HG03025 (cell line): Measurements from ENCODE around the gene NPL.

Experiments used
- ATAC-seq: cut with Tn5 transposase; IDR thresholded peaks from one replicate; pipeline ENCODE4 v1.9.1; 2021; ENCODE audit warnings: mild to moderate bottlenecking, moderate library complexity; ENCODE audit not compliant: unreplicated experiment, low FRiP score

Gene NPL

DNA sequence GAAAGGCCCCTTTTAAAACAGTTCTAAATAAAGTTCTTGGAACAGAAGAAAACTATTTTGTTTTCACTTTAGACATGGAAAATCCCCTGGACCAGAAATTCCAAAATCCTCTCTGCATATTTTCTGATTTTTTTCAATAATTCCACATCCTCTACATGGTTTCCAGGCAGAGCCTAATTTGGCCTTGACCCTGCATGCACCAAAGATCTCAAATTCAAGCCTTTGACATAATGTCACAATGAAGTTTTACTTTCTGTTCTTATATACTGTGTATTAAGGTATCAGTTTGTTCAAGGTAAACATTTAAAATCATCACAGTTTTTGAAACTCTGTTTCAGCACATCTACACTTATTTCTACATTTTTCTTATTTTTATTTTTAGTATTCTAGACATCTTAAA, 12.2 kb upstream of the NPL start:
- ATAC-seq: no peak

DNA sequence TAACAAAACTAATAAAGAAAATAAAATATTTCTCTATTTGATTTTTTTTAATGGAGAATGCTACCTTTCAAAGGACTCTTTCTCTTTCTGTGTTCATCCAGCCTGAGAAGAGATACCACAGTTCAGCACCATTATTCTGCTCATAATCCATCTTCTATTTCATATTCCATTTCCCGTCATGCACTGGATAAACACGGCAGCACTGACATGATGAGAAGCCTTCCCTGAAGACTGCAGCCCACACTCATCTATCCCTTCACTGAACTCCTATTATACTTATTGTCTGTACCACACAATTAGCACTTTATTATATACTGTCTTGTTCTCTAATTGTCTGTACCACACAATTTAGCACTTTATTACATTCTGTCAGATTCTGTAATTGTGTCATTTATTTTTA, 10.7 kb upstream of the NPL start:
- ATAC-seq: no peak

DNA sequence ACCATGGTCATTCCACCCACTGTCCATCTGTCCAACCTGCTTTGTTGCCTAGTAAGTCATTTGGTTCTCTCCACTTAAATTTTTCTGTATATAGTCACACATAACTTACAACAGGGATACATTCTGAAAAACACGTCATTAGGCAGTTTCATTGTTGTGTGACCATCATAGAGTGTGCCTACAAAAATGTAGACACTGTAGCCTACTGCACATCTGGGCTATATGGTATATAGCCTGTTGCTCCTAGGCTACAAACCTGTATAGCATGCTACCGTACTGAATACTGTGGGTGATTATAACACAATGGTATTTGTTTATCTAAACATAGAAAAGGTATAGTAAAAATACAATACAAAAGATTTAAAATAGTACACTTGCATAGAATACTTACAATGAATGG, 10.0 kb upstream of the NPL start:
- no peak for ATAC-seq

DNA sequence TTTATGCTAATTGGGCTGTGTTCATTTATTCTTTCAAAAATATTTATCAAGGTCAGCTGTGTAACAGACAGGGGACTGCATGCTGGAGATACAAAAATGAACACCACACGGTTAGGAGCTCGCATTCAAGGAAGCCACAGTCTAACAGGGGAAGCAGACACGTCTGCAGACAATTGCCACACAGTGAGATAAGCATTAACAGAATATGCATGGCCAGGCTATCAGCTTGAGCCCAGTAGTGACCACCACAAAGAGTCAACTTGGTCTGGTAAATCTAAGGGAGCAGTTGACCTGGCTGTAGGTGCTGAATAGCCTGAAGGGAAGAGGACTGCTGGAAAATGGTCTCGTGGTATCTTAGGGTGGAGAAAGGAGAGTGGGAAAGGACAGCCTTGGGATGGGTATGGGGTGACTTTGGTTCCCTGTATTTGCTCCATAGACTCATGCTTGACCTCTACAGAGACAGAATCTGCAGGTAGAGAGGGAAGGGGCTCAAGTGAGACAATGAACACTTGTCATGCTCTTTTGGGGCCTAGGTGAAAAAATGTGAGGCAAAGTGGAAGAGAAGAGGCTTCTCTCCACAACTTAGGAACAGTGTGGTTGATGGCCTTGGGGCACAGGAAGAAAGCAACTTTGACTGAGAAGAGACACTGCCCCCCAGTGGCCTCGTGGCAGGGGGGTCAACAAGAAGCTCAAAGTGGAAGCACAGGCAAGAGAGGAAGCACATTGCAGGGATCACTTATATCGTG, 7.6 kb upstream of the NPL start:
- ATAC-seq: no peak

DNA sequence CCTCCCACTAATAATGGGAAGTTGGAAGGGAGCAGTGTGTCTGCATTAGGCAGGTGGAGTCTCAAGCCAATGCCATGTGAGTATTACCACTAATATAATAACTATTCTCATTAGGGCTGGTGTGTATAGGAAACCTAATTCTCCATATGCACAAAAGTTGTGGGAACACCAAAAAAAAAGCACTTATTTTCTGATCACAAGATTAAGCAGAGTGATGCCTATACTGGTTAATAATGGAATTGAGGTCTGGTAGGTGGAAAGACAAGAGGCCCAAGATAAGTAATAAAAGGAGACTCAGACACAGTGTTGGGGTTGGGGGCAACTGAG, 7.0 kb upstream of the NPL start:
- ATAC-seq: no peak

DNA sequence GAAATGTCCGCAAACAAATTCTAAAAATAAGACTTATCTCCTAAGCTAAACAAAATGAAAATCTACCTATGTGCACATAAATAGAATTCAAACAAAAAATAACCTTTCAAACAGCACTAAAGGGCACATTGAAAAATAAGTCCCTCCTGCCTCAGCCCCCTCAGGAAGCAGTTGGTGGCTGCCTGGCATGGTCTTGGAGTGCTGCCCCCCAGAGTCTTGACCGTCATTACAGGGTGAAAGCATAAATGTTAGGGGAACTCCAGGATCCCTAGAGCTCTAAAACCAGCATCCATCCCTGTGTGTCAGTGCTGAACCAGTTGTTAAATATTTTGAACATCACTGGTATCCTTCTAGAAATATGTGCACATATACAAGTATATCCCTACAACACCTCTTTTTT, 6.5 kb upstream of the NPL start:
- ATAC-seq: no peak

DNA sequence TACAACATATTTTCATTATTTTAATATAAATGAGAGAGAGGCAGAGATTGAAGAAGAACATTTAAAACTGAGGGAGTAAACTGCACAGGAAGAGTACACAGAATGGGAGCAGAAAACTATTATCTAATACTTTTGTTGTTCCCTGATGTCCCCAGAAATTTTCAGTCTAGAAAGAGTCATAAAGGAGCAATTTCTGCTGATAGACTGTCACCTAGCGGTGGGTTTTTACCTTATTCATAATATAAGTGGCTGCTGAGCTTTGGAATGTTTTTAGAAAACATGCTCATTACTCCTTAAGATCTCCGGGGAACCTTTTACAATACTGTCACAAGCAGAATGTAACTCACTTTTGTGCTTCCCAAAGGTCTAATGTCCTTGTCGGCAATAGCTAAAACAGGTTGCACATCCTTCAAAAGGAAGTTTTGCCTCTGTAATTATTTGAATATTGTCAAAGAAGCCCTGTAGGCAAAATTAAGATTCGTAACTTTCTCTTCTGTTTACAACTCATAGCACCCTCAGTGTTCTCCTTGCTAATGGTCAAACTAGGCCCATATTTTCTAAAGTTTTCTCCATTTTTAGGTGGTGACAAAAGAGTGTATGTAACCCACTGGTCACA, 4.9 kb upstream of the NPL start:
- no peak for ATAC-seq

DNA sequence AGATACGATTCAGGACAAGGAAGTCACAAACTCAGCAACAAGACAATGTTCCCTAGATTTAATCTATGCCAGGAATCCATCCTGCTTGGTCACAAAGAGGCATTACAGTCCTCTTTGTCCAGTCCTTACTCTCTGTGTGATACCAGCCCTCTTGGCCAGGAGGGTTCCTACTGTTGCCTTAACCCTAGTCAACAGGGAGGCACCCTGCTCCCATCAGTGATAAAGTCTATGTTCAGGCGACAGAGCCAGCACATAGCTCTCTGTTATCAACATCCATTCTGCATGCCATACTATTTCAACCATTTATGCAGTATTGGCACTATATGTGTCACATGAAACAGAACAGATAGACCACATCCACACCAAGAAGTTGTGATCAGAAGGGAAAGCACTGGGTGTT, 4.4 kb upstream of the NPL start:
- ATAC-seq: no peak

DNA sequence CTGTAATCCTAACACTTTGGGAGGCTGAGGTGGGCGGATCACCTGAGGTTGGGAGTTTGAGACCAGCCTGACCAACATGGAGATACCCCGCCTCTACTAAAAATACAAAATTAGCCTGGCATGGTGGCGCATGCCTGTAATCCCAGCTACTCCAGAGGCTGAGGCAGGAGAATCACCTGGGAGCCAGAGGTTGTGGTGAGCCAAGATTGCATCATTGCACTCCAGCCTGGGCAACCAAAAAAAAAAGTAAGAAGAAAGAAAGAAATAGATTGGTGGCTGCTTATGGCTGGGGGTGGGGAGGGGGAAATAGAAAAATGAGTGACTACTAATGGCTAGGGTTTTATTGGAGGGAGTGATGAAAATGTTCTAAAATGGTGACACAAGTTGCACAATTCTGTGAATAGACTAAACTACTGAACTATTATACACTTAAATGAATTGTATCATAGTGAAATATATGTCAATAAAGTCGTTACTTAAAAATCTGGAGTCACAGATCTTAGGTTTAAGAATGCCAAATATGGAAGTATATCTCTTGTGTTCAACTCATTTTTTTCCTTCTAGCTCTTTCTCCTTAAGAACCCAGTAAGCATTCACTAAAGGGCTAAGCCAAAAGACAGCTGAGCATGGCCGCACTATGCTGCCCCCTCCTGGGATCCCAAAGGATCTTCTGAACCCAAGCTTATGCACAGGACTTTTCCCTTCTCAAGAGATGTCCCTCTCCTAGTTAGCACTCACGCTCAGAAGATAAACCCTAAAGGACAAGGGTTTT, 3.2 kb upstream of the NPL start:
- ATAC-seq: no peak

DNA sequence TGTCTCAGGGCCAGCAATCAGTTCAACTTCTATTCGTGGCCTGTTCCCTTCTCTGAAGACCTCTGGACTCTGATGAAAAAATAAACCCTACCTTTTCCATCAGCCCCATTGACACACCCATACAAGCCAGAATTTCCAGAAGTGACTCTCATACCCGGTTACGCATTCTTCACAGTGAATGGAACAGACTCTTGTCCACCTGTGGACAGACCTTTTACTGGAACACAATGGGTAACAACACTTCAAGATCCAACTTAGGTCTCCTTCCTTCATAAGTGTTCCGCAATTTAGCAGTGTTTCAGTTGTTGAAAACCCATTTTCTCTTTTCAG, 2.6 kb upstream of the NPL start:
- no peak for ATAC-seq

DNA sequence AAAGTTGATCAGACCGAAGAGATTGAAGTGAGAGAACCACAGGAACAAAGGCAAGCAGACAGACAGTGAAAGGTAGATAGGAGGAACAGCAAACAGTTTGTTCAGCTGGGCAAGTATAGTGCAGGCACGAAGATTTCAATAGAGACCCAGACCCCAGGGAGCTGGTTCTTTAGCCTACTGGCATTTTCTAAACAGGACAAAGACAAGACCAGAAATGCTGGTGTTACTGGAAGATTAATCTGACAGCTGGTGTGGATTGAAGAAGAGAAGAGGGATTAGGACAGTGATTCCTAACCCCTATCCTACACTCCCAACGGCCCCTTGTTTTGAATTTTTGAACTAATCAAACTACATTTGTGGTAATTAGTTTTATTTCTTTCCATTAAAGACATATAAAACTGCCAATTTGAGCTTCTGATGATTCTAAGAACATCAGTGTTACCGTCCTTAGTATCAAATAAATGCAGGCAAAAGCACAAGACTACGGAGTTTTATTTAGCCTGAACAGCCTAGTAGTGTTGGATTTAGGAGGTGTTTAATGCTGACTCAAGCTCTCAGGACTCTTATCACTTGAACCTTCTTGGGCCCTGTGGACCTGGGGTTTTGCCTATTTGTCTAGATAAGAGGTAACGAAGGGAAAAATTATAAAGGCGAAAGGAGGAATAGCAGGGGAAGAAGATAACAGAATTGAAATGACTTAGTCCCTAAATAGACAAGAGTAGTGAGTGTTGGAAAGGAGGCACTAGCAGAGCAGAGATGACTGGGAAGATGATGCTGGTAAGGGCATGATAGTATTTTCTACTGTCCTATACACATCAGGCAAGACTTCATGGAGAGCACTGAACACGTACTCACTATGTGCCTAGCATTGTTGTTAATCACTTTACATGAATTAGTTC, 2.0 kb downstream of the NPL start:
- no peak for ATAC-seq

DNA sequence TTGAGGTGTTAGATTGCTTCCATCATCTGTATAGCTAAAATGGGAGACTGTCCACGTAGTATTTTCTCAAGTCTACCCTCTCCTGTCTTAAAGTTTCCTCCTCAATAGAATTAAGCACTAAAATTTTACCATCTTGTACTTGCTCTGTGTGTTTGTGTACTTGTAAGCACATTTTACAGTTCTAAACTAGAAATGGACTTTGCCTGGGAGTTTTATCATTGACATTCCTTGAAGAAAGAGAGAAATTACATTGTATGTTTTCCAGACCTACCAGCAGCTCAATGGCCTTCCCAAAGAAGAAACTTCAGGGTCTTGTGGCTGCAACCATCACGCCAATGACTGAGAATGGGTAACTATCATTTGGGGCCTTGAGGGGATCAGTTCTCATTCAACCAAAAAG, 4.5 kb downstream of the NPL start:
- ATAC-seq: no peak

DNA sequence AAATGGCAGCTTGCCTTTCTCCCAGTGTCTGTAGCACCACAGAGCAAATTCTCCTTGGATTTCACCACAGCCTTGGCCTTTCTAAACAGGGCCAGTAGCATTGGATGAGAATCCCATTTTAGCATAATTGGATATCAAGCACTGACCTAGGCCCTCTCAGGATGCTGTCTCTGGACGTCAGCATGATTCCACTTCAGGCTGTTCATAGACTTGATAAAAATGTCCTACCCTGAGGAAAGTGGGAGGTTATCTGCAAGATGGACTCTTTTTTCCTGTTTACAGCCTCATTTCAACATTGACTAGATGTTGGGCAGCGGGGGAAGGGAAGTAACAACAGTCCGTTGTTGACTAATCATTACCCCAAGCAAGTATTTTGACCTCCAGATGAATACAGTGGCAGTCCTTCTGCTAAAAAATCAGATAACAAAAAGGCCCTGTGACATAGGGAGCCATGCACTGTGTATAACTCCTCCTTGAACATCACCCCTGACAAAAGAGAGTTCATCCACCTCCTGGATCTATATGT, 5.2 kb downstream of the NPL start:
- no peak for ATAC-seq

DNA sequence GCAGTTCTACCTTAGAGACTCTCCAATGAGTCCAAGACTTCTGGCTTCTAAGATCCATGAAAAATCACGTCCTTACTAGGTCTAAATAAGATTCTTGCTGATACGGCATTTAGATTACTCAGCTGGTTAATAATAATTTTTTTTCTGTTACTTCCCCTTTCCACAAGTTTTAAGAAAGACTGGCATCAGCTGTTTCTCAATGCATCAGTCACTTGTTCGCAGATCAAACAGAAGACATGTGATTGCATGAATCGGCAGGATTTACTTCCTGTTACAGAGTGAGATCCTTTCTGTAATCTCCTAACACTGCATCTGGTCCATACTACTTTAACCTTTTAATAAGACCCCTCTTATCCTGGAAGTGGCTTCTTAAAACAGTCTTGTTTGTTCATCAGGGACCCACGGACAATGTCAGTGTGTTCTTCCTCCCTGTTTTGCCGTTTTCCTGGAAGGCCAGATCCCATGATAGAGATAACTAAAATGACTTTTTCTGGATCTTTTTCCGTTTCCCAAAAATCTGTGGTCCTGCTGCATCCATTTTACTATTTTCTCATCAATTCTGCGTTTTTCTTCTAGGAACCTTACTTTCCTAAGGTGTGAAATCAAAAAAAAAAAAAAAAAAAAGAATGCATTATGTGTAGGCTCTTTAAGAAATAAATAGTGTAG, 6.1 kb downstream of the NPL start:
- ATAC-seq: no peak

DNA sequence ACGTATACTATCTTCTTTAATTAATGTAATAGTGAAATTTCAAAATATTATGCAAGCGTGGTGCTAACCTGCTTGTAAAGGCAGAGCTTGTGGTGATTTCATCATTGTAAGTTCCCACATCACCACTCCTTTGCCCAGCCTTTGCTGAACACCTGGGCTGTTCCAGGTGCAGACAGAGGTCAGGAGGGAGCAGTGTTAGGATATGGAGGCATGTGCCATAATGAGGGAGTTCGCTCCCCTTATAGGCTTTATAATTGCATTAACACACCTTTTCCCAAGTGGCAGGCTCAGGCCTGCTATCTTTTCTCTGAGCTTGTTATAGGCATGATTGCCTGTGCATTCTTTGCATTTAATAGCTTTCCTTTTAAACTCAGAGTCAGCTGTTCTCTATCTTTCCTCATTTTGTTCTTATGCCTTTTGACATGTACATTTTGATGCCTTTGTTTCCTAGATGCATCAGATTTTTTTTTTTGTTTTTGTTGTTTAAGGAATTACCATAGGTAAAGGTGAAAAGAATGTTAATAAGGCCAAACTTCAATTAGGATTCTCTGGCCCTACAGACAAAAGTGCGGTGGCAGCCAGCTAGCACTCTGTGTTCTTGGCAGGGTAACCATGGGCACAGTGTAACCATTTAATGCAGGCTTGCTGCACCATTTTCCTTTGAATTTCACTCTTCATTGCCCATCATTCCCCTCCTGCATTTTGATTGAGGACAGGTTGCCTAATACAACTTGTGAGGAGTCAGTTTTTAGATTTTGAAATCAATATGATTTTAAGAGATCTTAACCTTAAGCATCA, 12.6 kb downstream of the NPL start:
- ATAC-seq: no peak

DNA sequence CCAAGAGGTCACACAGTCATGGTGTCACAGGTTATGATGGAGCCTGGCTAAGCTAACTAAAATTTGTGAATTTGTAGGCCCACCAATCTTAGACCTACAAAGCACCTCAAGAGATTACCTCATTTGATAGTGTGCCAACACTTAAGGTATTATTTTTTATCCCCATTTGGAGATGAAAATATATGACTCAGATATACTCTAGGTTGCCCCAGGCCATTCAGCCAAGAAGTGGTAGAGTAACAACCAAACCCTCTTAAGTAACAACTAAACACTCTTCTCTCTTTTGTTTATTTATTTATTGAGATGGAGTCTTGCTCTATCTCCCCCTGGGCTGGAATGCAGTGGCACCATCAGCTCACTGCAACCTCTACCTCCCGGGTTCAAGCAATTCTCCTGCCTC, 14.3 kb downstream of the NPL start:
- no peak for ATAC-seq

DNA sequence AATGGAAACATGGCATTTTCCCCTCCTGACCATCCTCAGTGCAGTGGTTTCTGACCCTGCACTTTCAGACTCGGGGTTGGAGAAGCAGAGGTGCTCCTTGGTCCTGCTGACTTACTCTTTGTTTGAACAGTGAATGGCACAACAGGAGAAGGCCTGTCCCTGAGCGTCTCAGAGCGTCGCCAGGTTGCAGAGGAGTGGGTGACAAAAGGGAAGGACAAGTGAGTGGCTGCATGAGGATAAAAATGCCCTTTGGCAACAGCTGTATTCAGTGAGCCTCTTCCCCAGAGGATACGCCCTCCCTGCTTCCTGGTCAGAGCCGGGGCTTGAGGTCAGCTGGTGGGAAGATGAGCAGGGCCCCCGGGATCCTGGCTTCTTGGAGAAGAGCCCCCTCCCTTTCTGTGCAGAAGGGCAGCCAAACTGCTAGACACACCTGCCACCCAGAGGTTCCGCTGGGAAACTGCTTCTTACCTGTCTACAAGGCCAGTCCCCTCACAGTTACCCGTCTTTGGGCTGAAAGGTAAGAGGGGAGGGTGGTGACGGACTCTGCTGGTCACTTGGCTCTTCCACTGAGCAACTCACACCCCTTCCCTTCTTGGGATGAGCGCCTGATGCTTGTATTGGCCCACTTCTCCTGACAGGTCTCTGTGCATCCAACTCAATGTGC, 16.6 kb downstream of the NPL start:
- no peak for ATAC-seq

DNA sequence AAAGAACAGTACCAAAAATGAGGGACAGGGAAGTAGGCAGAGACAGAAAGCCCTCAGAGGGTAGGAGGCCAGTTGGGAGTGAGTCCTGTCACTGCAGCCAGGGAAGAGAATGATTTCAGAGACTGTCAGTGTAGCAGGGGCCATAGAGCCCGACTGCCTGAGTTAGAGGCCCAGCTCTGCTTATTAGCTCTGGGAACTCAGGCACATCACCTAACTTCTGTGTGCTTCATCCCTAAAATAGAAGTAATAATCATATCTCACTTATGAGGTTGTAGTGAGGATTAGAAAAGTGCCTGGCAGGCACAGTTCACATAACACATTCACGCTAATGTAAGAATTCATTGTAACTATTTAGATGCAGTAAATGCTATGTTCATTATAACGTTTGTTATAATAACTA, 18.3 kb downstream of the NPL start:
- ATAC-seq: no peak

DNA sequence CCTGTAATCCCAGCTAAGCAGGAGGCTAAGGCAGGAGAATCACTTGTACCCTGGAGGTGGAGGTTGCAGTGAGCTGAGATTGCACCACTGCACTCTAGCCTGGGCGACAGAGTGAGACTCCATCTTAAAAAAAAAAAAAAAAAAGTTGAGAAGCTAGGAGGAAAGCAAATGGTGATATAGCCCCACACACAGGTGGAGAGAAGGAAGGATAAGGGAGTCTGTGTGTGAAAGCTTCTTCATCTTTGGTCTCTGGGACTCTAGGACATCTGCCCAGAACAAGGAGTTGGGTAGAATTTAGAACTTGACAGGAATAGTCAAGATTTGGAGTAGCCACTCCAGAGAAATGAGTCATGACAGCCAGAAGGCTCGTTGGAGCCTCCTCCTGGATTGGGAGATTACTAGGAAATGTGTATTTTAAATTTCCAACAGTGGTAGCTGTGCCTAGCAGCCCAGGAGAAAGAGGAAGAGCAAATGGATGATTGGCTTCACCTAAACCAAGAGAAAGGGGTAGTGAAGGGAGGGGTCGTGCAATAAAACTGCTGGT, 19.9 kb downstream of the NPL start:
- no peak for ATAC-seq
